Right cardiac atrium (tissue), 5 donors: ENCODE results near the gene ZCWPW2. TPM values are rescaled to one million over a fixed set of nuclear protein-coding genes. Genes with fewer than 3 reads are reported as not detected.

Source experiments
- ATAC-seq, 2 donors: fragments of 200-7000 bp; cut with Tn5 transposase; one replicate each; pipeline versions ENCODE4 v1.8.0 to v1.9.1; 2020; ENCODE audit warnings: moderate library complexity in 2 of 2, mild to moderate bottlenecking in 1 of 2
- DNase-seq, 3 donors: peaks; one replicate each; pipeline ENCODE4 v3.0.0-alpha.2; 2020
- H3K27ac ChIP-seq: one replicate; pipeline ENCODE4 v1.5.1; 2013; ENCODE audit warnings: mild to moderate bottlenecking, low read length, control low read depth, moderate library complexity
- H3K27me3 ChIP-seq: one replicate; pipeline ENCODE4 v1.6.1; 2013; ENCODE audit not compliant: control insufficient read depth, insufficient read depth
- H3K4me1 ChIP-seq: one replicate; pipeline ENCODE4 v1.6.1; 2013; ENCODE audit warnings: low read length; ENCODE audit not compliant: control insufficient read depth, insufficient read depth
- H3K4me3 ChIP-seq: one replicate; pipeline ENCODE4 v1.5.1; 2013; ENCODE audit warnings: low read length, control low read depth
- H3K9me3 ChIP-seq: one replicate; pipeline ENCODE4 v1.6.1; 2013; ENCODE audit warnings: low read length; ENCODE audit not compliant: control insufficient read depth
- WGBS: extraction: QIAGEN DNeasy Blood & Tissue Kit; methylation state at CpG from one replicate; pipeline ENCODE4 v1.1.7; 2013; 5-methylcytosine and 5-hydroxymethylcytosine counted together
- intact Hi-C, 4 donors: fragments of 100-400 bp; cut with DNase I; formaldehyde crosslinking; loops; one replicate each; pipeline versions ENCODE4 v1.11.0 to v1.14.0; 2022 to 2023
- polyA plus RNA-seq: library from polyadenylated mRNA; stranded (reverse); fragments of 200-250 nt; gene quantifications from one replicate; pipeline ENCODE4 v1.2.3, GENCODE V29; 2013
- total RNA-seq, 4 donors: library from RNA; stranded (reverse); fragmentation: NEBNext Ultra II Directional; extraction: Animal tissue kit (Norgen Biotek cat#: 25700); gene quantifications; one replicate each; pipeline ENCODE4 v1.2.1, GENCODE V29; 2021
- donor health status: healthy with polysubstance abuse.
- donor health status: DM: no; HTN: yes; CAD: no.
- donor health status: DM: no; HTN: no; CAD: no.
- donor health status: DM: no; HTN: yes; CAD: no; lungs with severe emphysema.
- donor health status: DM: yes; HTN: yes; CAD: no.

The ZCWPW2 gene
- total and polyA plus RNA-seq, 5 donors = 2.4 to 4.0 (median 3.1) TPM

GRCh38 chr3:28326458-28326926 is 22.0 kb upstream of the ZCWPW2 start:
- peak; percentile 29 to 51 for ATAC-seq
- Histone ChIP-seq H3K9me3 (no peaks in the 10 kb centered on the region), H3K4me1 (no peaks in the 10 kb centered on the region), H3K4me3 (no peak overlapping the region), H3K27me3 (no peaks in the 10 kb centered on the region), H3K27ac (no peak overlapping the region)
- intact Hi-C loops = loop anchor here in 2 of 4 donors (5.0 kb wide), 1 partner anchor 614 kb away; no protein-coding TSS in a partner anchor
- DNase-seq = no peak
- WGBS = 63% methylated on average over 2 of the region's 2 CpGs

GRCh38 chr3:28328188-28329151 is 20.1 kb upstream of the ZCWPW2 start:
- intact Hi-C loops = loop anchor here in 2 of 4 donors (5.0 kb wide), 1 partner anchor 616 kb away; no protein-coding TSS in a partner anchor
- ATAC-seq = no peak

GRCh38 chr3:28334552-28334951 is 14.0 kb upstream of the ZCWPW2 start:
- DNase-seq = no peak
- no peak overlapping the region for H3K4me3 ChIP-seq
- no peaks in the 10 kb centered on the region for H3K4me1 ChIP-seq
- no peaks in the 10 kb centered on the region for H3K27me3 ChIP-seq
- no peaks in the 10 kb centered on the region for H3K9me3 ChIP-seq
- ATAC-seq = no peak
- H3K27ac ChIP-seq = no peak overlapping the region
- intact Hi-C loops = loop anchor here in 2 of 4 donors (5.0 to 10.0 kb wide), 2 partner anchors 620 to 622 kb away; no protein-coding TSS in a partner anchor

More at GRCh38 chr3:28328188-28329151, 20.1 kb upstream of the ZCWPW2 start:
- Histone ChIP-seq H3K27ac (no peak overlapping the region), H3K4me3 (no peak overlapping the region), H3K9me3 (no peaks in the 10 kb centered on the region), H3K27me3 (no peaks in the 10 kb centered on the region), H3K4me1 (no peaks in the 10 kb centered on the region)
- DNase-seq = no peak
- WGBS = 82% methylated on average over 4 of the region's 4 CpGs

- no peak for ATAC-seq
- no peak overlapping the region for H3K27ac ChIP-seq
These were observed 13.3 kb upstream of the ZCWPW2 start for GRCh38 chr3:28335246-28335645.

GRCh38 chr3:28337230-28337629 is 11.3 kb upstream of the ZCWPW2 start:
- H3K27ac ChIP-seq = no peak overlapping the region

More at GRCh38 chr3:28335246-28335645, 13.3 kb upstream of the ZCWPW2 start:
- Histone ChIP-seq H3K27me3 (no peaks in the 10 kb centered on the region), H3K4me1 (no peaks in the 10 kb centered on the region), H3K4me3 (no peak overlapping the region), H3K9me3 (no peaks in the 10 kb centered on the region)
- intact Hi-C loops = loop anchor here in 1 of 4 donors (10.0 kb wide), 1 partner anchor 620 kb away; no protein-coding TSS in a partner anchor
- no peak for DNase-seq
- 56% methylated on average over 2 of the region's 2 CpGs for WGBS

GRCh38 chr3:28343144-28343543 is 5.4 kb upstream of the ZCWPW2 start:
- DNase-seq (no peak), ATAC-seq (no peak)
- intact Hi-C loops = no loop called here
- Histone ChIP-seq H3K4me1 (no peaks in the 10 kb centered on the region), H3K9me3 (no peaks in the 10 kb centered on the region), H3K4me3 (no peak overlapping the region), H3K27me3 (no peaks in the 10 kb centered on the region), H3K27ac (no peak overlapping the region)

More at GRCh38 chr3:28337230-28337629, 11.3 kb upstream of the ZCWPW2 start:
- intact Hi-C loops = loop anchor here in 1 of 4 donors (10.0 kb wide), 1 partner anchor 622 kb away; no protein-coding TSS in a partner anchor
- Histone ChIP-seq H3K4me3 (no peak overlapping the region), H3K4me1 (no peaks in the 10 kb centered on the region), H3K27me3 (no peaks in the 10 kb centered on the region), H3K9me3 (no peaks in the 10 kb centered on the region)
- ATAC-seq (no peak), DNase-seq (no peak)

GRCh38 chr3:28345690-28346089 is 2.8 kb upstream of the ZCWPW2 start:
- ATAC-seq (no peak), DNase-seq (no peak)
- no peaks in the 10 kb centered on the region for H3K4me1 ChIP-seq
- no peaks in the 10 kb centered on the region for H3K27me3 ChIP-seq
- no peaks in the 10 kb centered on the region for H3K9me3 ChIP-seq
- 98% methylated on average over 1 of the region's 1 CpG for WGBS
- H3K27ac ChIP-seq = no peak overlapping the region
- intact Hi-C loops = no loop called here
- H3K4me3 ChIP-seq = no peak overlapping the region

GRCh38 chr3:28347374-28348264 is 902 bp upstream of the ZCWPW2 start:
- no peak for ATAC-seq

GRCh38 chr3:28348265-28348628 is 274 bp upstream of the ZCWPW2 start:
- Histone ChIP-seq H3K4me3 (peak overlapping the region; percentile 67), H3K4me1 (no peaks in the 10 kb centered on the region), H3K9me3 (no peaks in the 10 kb centered on the region), H3K27ac (peak overlapping the region; percentile 91), H3K27me3 (no peaks in the 10 kb centered on the region)
- peak in 1 of 3 donors; percentile 95 for DNase-seq
- 0% methylated on average over 16 of the region's 16 CpGs for WGBS
- intact Hi-C loops = no loop called here
- ATAC-seq = peak; percentile 92 to 95

More at GRCh38 chr3:28347374-28348264, 902 bp upstream of the ZCWPW2 start:
- Histone ChIP-seq H3K9me3 (no peaks in the 10 kb centered on the region), H3K4me3 (peak overlapping the region; percentile 67), H3K27me3 (no peaks in the 10 kb centered on the region), H3K27ac (peak overlapping the region; percentile 91), H3K4me1 (no peaks in the 10 kb centered on the region)
- DNase-seq = no peak
- WGBS = 24% methylated on average over 16 of the region's 16 CpGs
- intact Hi-C loops = no loop called here

- intact Hi-C loops = no loop called here
- no peaks in the 10 kb centered on the region for H3K9me3 ChIP-seq
- ATAC-seq = peak in 1 of 2 donors; percentile 10
- H3K27ac ChIP-seq = peak overlapping the region; percentile 91
- 13% methylated on average over 13 of the region's 13 CpGs for WGBS
- H3K4me3 ChIP-seq = peak overlapping the region; percentile 67
- no peaks in the 10 kb centered on the region for H3K27me3 ChIP-seq
- DNase-seq = no peak
- no peaks in the 10 kb centered on the region for H3K4me1 ChIP-seq
These were observed 1.0 kb downstream of the ZCWPW2 start for GRCh38 chr3:28349469-28350000.
